ENCODE results near the gene ZSCAN1.

Gene ZSCAN1

GRCh38 chr19:58042495-58043340, 8.9 kb downstream of the ZSCAN1 start:
- H3K9ac ChIP-seq (ENCODE audit: low read length): no peak overlapping the region
- no peak overlapping the region for H3K4me3 ChIP-seq (ENCODE audit: low read depth in 1 of 2, low read length in 2 of 2)
- H3K27me3 ChIP-seq (ENCODE audit: control insufficient read depth in 1 of 2, insufficient read depth in 2 of 2, low read length in 2 of 2): no peaks in the 10 kb centered on the region
- H3K36me3 ChIP-seq (ENCODE audit: insufficient read depth, low read length): no peaks in the 10 kb centered on the region
- H3K9me3 ChIP-seq (ENCODE audit: low read length): peaks cover 13% of the 10 kb centered on the region
- H3K4me1 ChIP-seq (ENCODE audit: insufficient read depth, low read length): no peaks in the 10 kb centered on the region
- no peak overlapping the region for H3K27ac ChIP-seq (ENCODE audit: low read depth, low read length)

DNA sequence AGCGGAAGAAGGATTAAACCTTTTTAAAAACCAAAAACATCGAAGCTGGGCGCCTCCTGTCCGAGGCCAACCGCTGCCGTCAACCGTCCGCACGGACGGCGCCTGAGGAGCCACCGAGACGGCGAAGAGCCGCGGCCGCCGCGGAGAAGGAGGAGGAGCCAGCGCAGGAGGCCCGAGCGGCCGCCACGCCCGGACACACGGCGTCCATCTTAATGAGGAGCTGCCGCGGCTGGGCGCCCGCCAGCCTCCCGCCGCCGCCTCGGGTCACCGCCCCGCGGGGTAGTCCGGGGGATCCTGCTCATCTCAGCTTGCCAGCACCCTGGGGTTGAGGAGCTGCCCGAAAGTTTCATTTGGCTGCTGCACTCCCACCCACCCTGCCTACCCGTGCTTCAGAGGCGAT, 10.6 kb downstream of the ZSCAN1 start:
- H3K27ac ChIP-seq (ENCODE audit: low read depth, low read length): no peak overlapping the region
- no peaks in the 10 kb centered on the region for H3K4me1 ChIP-seq (ENCODE audit: insufficient read depth, low read length)
- H3K36me3 ChIP-seq (ENCODE audit: insufficient read depth, low read length): no peaks in the 10 kb centered on the region
- no peak overlapping the region for H3K4me3 ChIP-seq (ENCODE audit: low read depth in 1 of 2, low read length in 2 of 2)
- H3K9ac ChIP-seq (ENCODE audit: low read length): no peak overlapping the region
- H3K27me3 ChIP-seq (ENCODE audit: control insufficient read depth in 1 of 2, insufficient read depth in 2 of 2, low read length in 2 of 2): no peaks in the 10 kb centered on the region
- H3K9me3 ChIP-seq (ENCODE audit: low read length): peaks cover 13% of the 10 kb centered on the region

GRCh38 chr19:58044886-58045285, 11.1 kb downstream of the ZSCAN1 start:
- Histone ChIP-seq H3K9ac (ENCODE audit: low read length) (no peak overlapping the region), H3K4me1 (ENCODE audit: insufficient read depth, low read length) (no peaks in the 10 kb centered on the region), H3K27me3 (ENCODE audit: control insufficient read depth in 1 of 2, insufficient read depth in 2 of 2, low read length in 2 of 2) (no peaks in the 10 kb centered on the region), H3K27ac (ENCODE audit: low read depth, low read length) (no peak overlapping the region), H3K36me3 (ENCODE audit: insufficient read depth, low read length) (no peaks in the 10 kb centered on the region), H3K4me3 (ENCODE audit: low read depth in 1 of 2, low read length in 2 of 2) (no peak overlapping the region), H3K9me3 (ENCODE audit: low read length) (peaks cover 13% of the 10 kb centered on the region)

DNA sequence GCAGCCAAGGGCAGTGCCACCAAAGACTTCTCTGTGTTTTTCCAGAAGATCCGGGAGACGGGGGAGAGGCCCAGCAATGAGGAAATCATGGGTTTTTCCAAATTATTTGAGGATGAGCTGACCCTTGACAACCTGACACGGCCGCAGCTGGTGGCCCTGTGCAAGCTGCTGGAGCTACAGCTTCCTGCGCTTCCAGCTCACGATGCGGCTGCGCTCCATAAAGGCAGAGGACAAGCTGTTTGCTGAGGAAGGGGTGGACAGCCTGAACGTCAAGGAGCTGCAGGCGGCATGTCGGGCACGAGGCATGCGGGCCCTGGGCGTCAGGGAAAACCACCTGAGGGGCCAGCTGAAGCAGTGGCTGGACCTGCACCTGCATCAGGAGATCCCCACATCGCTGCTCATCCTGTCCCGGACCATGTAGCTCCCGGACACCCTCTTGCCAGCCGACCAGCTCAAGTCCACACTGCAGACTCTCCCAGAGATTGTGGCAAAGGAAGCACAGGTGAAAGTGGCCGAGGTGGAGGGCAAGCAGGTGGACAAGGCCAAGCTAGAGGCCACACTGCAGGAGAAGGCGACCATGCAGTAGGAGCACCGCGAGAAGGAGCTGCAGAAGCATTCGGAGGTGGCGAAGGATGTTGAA, 11.7 kb downstream of the ZSCAN1 start:
- H3K9ac ChIP-seq (ENCODE audit: low read length): no peak overlapping the region
- H3K9me3 ChIP-seq (ENCODE audit: low read length): peaks cover 13% of the 10 kb centered on the region
- H3K4me1 ChIP-seq (ENCODE audit: insufficient read depth, low read length): no peaks in the 10 kb centered on the region
- no peak overlapping the region for H3K27ac ChIP-seq (ENCODE audit: low read depth, low read length)
- no peaks in the 10 kb centered on the region for H3K36me3 ChIP-seq (ENCODE audit: insufficient read depth, low read length)
- no peak overlapping the region for H3K4me3 ChIP-seq (ENCODE audit: low read depth in 1 of 2, low read length in 2 of 2)
- no peaks in the 10 kb centered on the region for H3K27me3 ChIP-seq (ENCODE audit: control insufficient read depth in 1 of 2, insufficient read depth in 2 of 2, low read length in 2 of 2)

DNA sequence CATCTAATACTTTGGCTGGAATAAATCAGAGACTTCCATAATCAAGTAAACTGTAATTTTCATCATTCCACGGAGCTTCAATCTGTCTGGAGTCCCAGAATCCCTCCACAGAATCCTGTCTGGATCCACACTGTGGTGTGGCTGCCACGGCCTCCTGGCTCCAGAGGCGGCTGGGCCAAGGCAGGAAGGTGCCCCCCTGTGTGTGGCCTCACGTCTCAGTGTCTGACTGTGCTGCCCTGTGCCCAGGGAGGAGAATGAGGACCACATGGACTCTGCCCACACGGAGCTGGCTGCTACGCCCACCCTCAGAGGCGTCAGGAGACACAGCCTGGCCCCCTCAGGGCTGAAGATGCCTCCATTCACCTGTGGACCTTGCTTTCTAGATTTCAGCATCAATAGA, 13.0 kb downstream of the ZSCAN1 start:
- Histone ChIP-seq H3K4me3 (ENCODE audit: low read depth in 1 of 2, low read length in 2 of 2) (no peak overlapping the region), H3K27me3 (ENCODE audit: control insufficient read depth in 1 of 2, insufficient read depth in 2 of 2, low read length in 2 of 2) (no peaks in the 10 kb centered on the region), H3K27ac (ENCODE audit: low read depth, low read length) (no peak overlapping the region), H3K4me1 (ENCODE audit: insufficient read depth, low read length) (no peaks in the 10 kb centered on the region), H3K36me3 (ENCODE audit: insufficient read depth, low read length) (no peaks in the 10 kb centered on the region), H3K9me3 (ENCODE audit: low read length) (peaks cover 13% of the 10 kb centered on the region), H3K9ac (ENCODE audit: low read length) (no peak overlapping the region)

GRCh38 chr19:58047672-58048071, 13.8 kb downstream of the ZSCAN1 start:
- H3K9ac ChIP-seq (ENCODE audit: low read length): no peak overlapping the region
- H3K27me3 ChIP-seq (ENCODE audit: control insufficient read depth in 1 of 2, insufficient read depth in 2 of 2, low read length in 2 of 2): no peaks in the 10 kb centered on the region
- H3K27ac ChIP-seq (ENCODE audit: low read depth, low read length): no peak overlapping the region
- H3K4me3 ChIP-seq (ENCODE audit: low read depth in 1 of 2, low read length in 2 of 2): no peak overlapping the region
- H3K4me1 ChIP-seq (ENCODE audit: insufficient read depth, low read length): no peaks in the 10 kb centered on the region
- H3K36me3 ChIP-seq (ENCODE audit: insufficient read depth, low read length): no peaks in the 10 kb centered on the region
- H3K9me3 ChIP-seq (ENCODE audit: low read length): peaks cover 13% of the 10 kb centered on the region

DNA sequence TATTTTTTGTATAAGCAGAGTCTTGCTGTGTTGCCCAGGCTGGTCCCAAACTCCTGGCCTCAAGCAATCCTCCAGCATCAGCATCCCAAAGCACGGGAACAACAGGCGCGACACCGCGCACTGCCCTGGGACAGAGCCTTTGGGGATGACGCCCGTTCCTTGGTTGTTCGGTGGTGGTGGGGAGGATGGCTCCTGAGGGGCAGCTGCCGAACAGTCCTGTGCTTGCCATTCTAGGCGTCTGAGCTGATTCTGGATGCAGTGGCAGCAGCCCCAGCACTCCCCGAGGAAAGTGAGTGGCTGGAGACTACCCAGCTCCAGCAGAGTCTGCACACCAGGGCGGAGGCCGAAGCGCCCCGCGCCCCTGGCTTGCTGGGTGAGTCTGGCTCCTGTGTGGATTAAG, 18.4 kb downstream of the ZSCAN1 start:
- Histone ChIP-seq H3K27me3 (ENCODE audit: control insufficient read depth in 1 of 2, insufficient read depth in 2 of 2, low read length in 2 of 2) (no peaks in the 10 kb centered on the region), H3K9ac (ENCODE audit: low read length) (no peak overlapping the region), H3K4me1 (ENCODE audit: insufficient read depth, low read length) (no peaks in the 10 kb centered on the region), H3K4me3 (ENCODE audit: low read depth in 1 of 2, low read length in 2 of 2) (no peak overlapping the region), H3K27ac (ENCODE audit: low read depth, low read length) (no peak overlapping the region), H3K36me3 (ENCODE audit: insufficient read depth, low read length) (no peaks in the 10 kb centered on the region), H3K9me3 (ENCODE audit: low read length) (no peaks in the 10 kb centered on the region)

DNA sequence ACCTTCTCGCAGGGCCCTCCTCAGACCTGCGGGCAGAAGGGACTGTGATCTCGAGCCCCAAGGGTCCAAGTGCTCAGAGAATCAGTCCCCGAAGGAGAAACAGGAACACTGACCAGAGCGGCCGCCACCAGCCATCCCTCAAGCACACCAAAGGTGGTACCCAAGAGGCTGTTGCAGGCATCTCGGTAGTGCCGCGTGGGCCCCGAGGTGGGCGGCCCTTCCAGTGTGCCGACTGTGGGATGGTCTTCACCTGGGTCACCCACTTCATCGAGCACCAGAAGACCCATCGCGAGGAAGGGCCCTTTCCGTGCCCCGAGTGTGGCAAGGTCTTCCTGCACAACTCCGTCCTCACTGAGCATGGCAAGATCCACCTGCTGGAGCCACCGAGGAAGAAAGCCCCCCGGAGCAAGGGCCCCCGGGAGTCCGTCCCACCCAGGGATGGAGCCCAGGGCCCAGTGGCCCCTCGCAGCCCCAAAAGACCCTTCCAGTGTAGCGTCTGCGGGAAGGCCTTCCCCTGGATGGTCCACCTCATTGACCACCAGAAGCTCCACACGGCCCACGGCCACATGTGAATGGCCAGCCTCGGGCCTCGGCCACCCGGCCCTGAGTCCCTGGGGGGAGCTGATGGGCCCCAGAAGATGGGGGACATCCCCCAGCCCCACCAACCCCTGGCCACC, 19.8 kb downstream of the ZSCAN1 start:
- Histone ChIP-seq H3K9me3 (ENCODE audit: low read length) (no peaks in the 10 kb centered on the region), H3K27ac (ENCODE audit: low read depth, low read length) (no peak overlapping the region), H3K4me3 (ENCODE audit: low read depth in 1 of 2, low read length in 2 of 2) (no peak overlapping the region)

DNA sequence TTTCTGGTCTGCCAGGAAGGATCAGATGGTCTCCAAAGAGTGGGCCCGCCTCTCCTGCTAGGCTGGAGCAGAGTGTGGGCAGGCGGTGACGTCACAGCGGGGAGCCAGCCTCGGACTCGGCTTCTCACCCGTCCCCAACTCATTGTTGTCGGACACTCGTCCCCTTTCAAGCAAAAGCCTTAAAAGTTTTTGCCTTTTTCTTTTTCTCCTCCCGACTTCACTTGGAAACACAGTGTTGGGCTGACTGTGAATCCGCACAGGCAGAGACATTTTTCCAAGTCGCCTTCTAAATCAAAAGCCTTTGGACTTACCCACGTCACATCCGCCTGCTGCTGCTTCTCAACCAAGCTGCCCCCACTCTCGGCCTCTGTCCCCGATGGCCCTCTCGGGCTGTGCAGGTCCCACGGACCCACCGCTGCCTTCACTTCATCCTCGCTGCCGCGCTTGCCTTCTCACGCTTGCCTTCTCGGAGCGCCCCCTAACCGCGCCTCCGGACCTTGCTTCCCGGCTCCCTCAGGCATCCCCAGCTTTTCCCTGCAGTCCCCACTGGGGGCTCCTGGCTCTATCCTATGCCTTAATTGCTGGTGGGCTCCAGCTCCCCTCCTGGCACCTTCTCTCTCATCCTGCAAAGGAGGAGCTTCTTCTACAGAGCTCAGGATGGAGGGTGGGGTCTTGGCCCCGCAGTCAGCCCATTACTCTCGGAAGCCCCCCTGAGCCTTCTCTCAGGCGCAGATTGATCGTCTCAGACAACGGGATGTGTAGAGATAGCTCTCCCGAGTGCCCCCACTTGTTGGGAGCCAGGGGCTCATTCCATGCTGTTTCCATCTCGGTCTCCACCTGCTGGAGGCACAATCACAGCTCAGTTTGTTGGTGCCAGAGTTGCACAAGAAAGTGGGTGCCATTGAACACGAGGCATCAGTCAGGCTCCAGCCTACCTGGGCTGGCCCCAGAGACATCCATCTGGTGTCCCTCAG, 21.4 kb downstream of the ZSCAN1 start:
- Histone ChIP-seq H3K4me1 (ENCODE audit: insufficient read depth, low read length) (peaks cover 5% of the 10 kb centered on the region), H3K4me3 (ENCODE audit: low read depth in 1 of 2, low read length in 2 of 2) (peak overlapping the region; percentile 31 to 48), H3K9me3 (ENCODE audit: low read length) (no peaks in the 10 kb centered on the region), H3K9ac (ENCODE audit: low read length) (no peak overlapping the region), H3K36me3 (ENCODE audit: insufficient read depth, low read length) (no peaks in the 10 kb centered on the region), H3K27ac (ENCODE audit: low read depth, low read length) (peak overlapping the region; percentile 58), H3K27me3 (ENCODE audit: control insufficient read depth in 1 of 2, insufficient read depth in 2 of 2, low read length in 2 of 2) (no peaks in the 10 kb centered on the region)

More for the DNA sequence above, 19.8 kb downstream of the ZSCAN1 start:
- H3K4me1 ChIP-seq (ENCODE audit: insufficient read depth, low read length): peaks cover 3% of the 10 kb centered on the region
- no peaks in the 10 kb centered on the region for H3K36me3 ChIP-seq (ENCODE audit: insufficient read depth, low read length)
- no peaks in the 10 kb centered on the region for H3K27me3 ChIP-seq (ENCODE audit: control insufficient read depth in 1 of 2, insufficient read depth in 2 of 2, low read length in 2 of 2)
- no peak overlapping the region for H3K9ac ChIP-seq (ENCODE audit: low read length)

DNA sequence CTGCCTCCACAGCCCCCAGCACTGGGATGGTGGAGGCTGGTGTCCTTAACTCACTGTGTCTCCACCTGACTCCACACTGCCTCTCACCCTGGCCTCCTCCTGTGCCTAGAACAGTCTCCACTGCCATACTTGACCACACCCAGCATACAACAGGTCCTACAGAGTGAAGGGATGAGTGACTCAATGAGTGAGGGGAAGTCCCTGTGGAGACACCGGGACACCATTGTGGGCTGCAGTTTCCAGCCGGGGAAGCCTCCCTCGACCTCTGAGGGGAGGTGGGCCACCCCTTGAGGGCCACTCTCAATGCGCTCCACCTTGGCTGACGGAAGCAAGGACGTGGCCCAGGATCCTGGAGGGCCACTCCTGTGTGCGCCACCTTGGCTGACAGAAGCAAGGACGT, 22.4 kb downstream of the ZSCAN1 start:
- Histone ChIP-seq H3K36me3 (ENCODE audit: insufficient read depth, low read length) (no peaks in the 10 kb centered on the region), H3K4me3 (ENCODE audit: low read depth in 1 of 2, low read length in 2 of 2) (no peak overlapping the region), H3K4me1 (ENCODE audit: insufficient read depth, low read length) (peaks cover 5% of the 10 kb centered on the region), H3K9me3 (ENCODE audit: low read length) (no peaks in the 10 kb centered on the region), H3K27ac (ENCODE audit: low read depth, low read length) (no peak overlapping the region), H3K9ac (ENCODE audit: low read length) (no peak overlapping the region), H3K27me3 (ENCODE audit: control insufficient read depth in 1 of 2, insufficient read depth in 2 of 2, low read length in 2 of 2) (no peaks in the 10 kb centered on the region)

DNA sequence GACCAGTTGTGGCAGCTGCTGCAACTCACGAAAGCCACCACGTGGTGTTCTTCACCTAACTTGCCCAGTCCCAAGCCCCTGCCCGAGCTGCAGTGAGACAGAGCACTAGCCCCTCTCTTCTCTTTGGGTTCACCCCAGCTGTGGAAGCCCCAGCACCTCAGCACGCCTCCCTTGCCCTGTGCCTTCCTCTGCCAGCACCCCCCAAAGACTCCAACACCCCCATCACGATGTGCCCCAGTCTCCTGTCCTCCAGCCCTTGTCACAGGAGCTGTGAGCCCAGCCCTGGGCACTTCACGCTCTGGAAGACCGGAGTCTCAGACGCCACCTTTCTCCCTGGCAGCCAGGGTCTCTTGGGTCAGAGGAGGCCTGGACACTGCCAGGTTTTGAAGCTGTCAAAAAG, 23.0 kb downstream of the ZSCAN1 start:
- Histone ChIP-seq H3K4me3 (ENCODE audit: low read depth in 1 of 2, low read length in 2 of 2) (no peak overlapping the region), H3K9me3 (ENCODE audit: low read length) (no peaks in the 10 kb centered on the region), H3K27ac (ENCODE audit: low read depth, low read length) (no peak overlapping the region), H3K27me3 (ENCODE audit: control insufficient read depth in 1 of 2, insufficient read depth in 2 of 2, low read length in 2 of 2) (no peaks in the 10 kb centered on the region), H3K4me1 (ENCODE audit: insufficient read depth, low read length) (peaks cover 5% of the 10 kb centered on the region), H3K36me3 (ENCODE audit: insufficient read depth, low read length) (no peaks in the 10 kb centered on the region), H3K9ac (ENCODE audit: low read length) (no peak overlapping the region)

All from muscle layer of colon (tissue), 2 donors.